HEK293 (cell line): Measurements from ENCODE around the gene NDUFB10.

Experiments
- GLIS2 ChIP-seq: fragments of 450-650 bp; formaldehyde crosslinking; IDR thresholded peaks from 2 replicates; pipeline ENCODE4 v1.5.1; 2016; ENCODE audit warnings: missing biosample characterization, missing genetic modification characterization
- KLF17 ChIP-seq: fragments of 450-650 bp; formaldehyde crosslinking; IDR thresholded peaks from 2 replicates; pipeline ENCODE4 v1.5.1; 2016; ENCODE audit warnings: missing biosample characterization, missing genetic modification characterization
- KLF7 ChIP-seq: fragments of 450-650 bp; formaldehyde crosslinking; IDR thresholded peaks from 2 replicates; pipeline ENCODE4 v1.5.1; 2016; ENCODE audit warnings: missing biosample characterization, missing genetic modification characterization, borderline replicate concordance
- PATZ1 ChIP-seq: fragments of 450-650 bp; formaldehyde crosslinking; IDR thresholded peaks from 2 replicates; pipeline ENCODE4 v1.5.1; 2016; ENCODE audit warnings: missing biosample characterization, missing genetic modification characterization
- SCRT2 ChIP-seq: fragments of 450-650 bp; formaldehyde crosslinking; IDR thresholded peaks from 2 replicates; pipeline ENCODE4 v1.5.1; 2016; ENCODE audit warnings: missing biosample characterization, missing genetic modification characterization
- SP7 ChIP-seq: fragments of 450-650 bp; formaldehyde crosslinking; IDR thresholded peaks from 2 replicates; pipeline ENCODE4 v1.5.1; 2016; ENCODE audit warnings: missing biosample characterization, missing genetic modification characterization
- WT1 ChIP-seq: fragments of 450-650 bp; formaldehyde crosslinking; IDR thresholded peaks from 2 replicates; pipeline ENCODE4 v1.5.1; 2016; ENCODE audit warnings: missing biosample characterization, missing genetic modification characterization
- YY2 ChIP-seq: fragments of 450-650 bp; formaldehyde crosslinking; IDR thresholded peaks from 2 replicates; pipeline ENCODE4 v1.5.1; 2016; ENCODE audit warnings: missing biosample characterization, missing genetic modification characterization
- ZBTB10 ChIP-seq: fragments of 450-650 bp; formaldehyde crosslinking; IDR thresholded peaks from 2 replicates; pipeline ENCODE4 v1.5.1; 2016; ENCODE audit warnings: missing biosample characterization, missing genetic modification characterization
- ZBTB17 ChIP-seq: fragments of 450-650 bp; formaldehyde crosslinking; IDR thresholded peaks from 2 replicates; pipeline ENCODE4 v1.5.1; 2016; ENCODE audit warnings: missing biosample characterization, missing genetic modification characterization
- ZNF2 ChIP-seq: fragments of 450-650 bp; formaldehyde crosslinking; IDR thresholded peaks from 2 replicates; pipeline ENCODE4 v1.5.1; 2016; ENCODE audit warnings: missing biosample characterization, missing genetic modification characterization
- ZNF239 ChIP-seq: fragments of 450-650 bp; formaldehyde crosslinking; IDR thresholded peaks from 2 replicates; pipeline ENCODE4 v1.5.1; 2016; ENCODE audit warnings: missing biosample characterization, missing genetic modification characterization
- ZNF335 ChIP-seq: fragments of 450-650 bp; formaldehyde crosslinking; conservative IDR thresholded peaks from 2 replicates; pipeline ENCODE4 v1.5.1; 2016; ENCODE audit warnings: missing biosample characterization, missing genetic modification characterization
- ZNF600 ChIP-seq: fragments of 450-650 bp; formaldehyde crosslinking; IDR thresholded peaks from 2 replicates; pipeline ENCODE4 v1.5.1; 2016; ENCODE audit warnings: missing biosample characterization, missing genetic modification characterization
- ZNF629 ChIP-seq: fragments of 450-650 bp; formaldehyde crosslinking; IDR thresholded peaks from 2 replicates; pipeline ENCODE4 v1.5.1; 2017; ENCODE audit warnings: missing biosample characterization, missing genetic modification characterization
- ZNF76 ChIP-seq: fragments of 450-650 bp; formaldehyde crosslinking; IDR thresholded peaks from 2 replicates; pipeline ENCODE4; 2016; ENCODE audit warnings: low read depth, missing biosample characterization, missing genetic modification characterization, borderline replicate concordance
- ZSCAN30 ChIP-seq: fragments of 450-650 bp; IDR thresholded peaks from 2 replicates; pipeline ENCODE4 v1.5.1; 2018; ENCODE audit warnings: missing biosample characterization, mild to moderate bottlenecking, missing genetic modification characterization, moderate library complexity
- TF ChIP-seq, protein P1 (sequence below): fragments of 450-650 bp; formaldehyde crosslinking; IDR thresholded peaks from 2 replicates; pipeline ENCODE4 v1.5.1; 2016; ENCODE audit warnings: missing biosample characterization, missing genetic modification characterization, borderline replicate concordance
- TF ChIP-seq, protein P2 (sequence below): fragments of 450-650 bp; formaldehyde crosslinking; IDR thresholded peaks from 2 replicates; pipeline ENCODE4 v1.5.1; 2016; ENCODE audit warnings: missing biosample characterization, missing genetic modification characterization

Gene NDUFB10

GRCh38 chr16:1962161-1963153, 3.1 kb downstream of the NDUFB10 start (continued):
- TF ChIP-seq, protein P1, sequence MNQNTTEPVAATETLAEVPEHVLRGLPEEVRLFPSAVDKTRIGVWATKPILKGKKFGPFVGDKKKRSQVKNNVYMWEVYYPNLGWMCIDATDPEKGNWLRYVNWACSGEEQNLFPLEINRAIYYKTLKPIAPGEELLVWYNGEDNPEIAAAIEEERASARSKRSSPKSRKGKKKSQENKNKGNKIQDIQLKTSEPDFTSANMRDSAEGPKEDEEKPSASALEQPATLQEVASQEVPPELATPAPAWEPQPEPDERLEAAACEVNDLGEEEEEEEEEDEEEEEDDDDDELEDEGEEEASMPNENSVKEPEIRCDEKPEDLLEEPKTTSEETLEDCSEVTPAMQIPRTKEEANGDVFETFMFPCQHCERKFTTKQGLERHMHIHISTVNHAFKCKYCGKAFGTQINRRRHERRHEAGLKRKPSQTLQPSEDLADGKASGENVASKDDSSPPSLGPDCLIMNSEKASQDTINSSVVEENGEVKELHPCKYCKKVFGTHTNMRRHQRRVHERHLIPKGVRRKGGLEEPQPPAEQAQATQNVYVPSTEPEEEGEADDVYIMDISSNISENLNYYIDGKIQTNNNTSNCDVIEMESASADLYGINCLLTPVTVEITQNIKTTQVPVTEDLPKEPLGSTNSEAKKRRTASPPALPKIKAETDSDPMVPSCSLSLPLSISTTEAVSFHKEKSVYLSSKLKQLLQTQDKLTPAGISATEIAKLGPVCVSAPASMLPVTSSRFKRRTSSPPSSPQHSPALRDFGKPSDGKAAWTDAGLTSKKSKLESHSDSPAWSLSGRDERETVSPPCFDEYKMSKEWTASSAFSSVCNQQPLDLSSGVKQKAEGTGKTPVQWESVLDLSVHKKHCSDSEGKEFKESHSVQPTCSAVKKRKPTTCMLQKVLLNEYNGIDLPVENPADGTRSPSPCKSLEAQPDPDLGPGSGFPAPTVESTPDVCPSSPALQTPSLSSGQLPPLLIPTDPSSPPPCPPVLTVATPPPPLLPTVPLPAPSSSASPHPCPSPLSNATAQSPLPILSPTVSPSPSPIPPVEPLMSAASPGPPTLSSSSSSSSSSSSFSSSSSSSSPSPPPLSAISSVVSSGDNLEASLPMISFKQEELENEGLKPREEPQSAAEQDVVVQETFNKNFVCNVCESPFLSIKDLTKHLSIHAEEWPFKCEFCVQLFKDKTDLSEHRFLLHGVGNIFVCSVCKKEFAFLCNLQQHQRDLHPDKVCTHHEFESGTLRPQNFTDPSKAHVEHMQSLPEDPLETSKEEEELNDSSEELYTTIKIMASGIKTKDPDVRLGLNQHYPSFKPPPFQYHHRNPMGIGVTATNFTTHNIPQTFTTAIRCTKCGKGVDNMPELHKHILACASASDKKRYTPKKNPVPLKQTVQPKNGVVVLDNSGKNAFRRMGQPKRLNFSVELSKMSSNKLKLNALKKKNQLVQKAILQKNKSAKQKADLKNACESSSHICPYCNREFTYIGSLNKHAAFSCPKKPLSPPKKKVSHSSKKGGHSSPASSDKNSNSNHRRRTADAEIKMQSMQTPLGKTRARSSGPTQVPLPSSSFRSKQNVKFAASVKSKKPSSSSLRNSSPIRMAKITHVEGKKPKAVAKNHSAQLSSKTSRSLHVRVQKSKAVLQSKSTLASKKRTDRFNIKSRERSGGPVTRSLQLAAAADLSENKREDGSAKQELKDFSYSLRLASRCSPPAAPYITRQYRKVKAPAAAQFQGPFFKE (tag by site-specific recombination), result peak; percentile 91; the same call in 1 of the 2 replicates
- TF ChIP-seq KLF7 (tag by site-specific recombination) (0 out of 2 replicates have a peak, but pooled peaks have one; percentile 17), WT1 (tag by site-specific recombination) (peak; percentile 17; the same call in 1 of the 2 replicates), YY2 (tag by site-specific recombination) (peak; percentile 37; the same call in 1 of the 2 replicates), ZNF629 (tag by site-specific recombination) (peak; percentile 61), SCRT2 (tag by site-specific recombination) (peak; percentile 84), ZNF76 (tag by site-specific recombination) (peak; percentile 49; the same call in 1 of the 2 replicates), ZNF2 (tag by site-specific recombination) (peak; percentile 20; the same call in 1 of the 2 replicates), ZBTB10 (0 out of 2 replicates have a peak, but pooled peaks have one; percentile 13), ZBTB17 (tag by site-specific recombination) (peak; percentile 66), ZNF600 (tag by site-specific recombination) (peak; percentile 80), PATZ1 (tag by site-specific recombination) (peak; percentile 40), KLF17 (tag by site-specific recombination) (peak; percentile 20; the same call in 1 of the 2 replicates), ZSCAN30 (tag by site-specific recombination) (0 out of 2 replicates have a peak, but pooled peaks have one; percentile 17), GLIS2 (peak; percentile 70), SP7 (tag by site-specific recombination) (peak; percentile 41; the same call in 1 of the 2 replicates), ZNF239 (tag by site-specific recombination) (peak; percentile 18; the same call in 1 of the 2 replicates), ZNF335 (tag by site-specific recombination) (peak; percentile 12)
- TF ChIP-seq, protein P2, sequence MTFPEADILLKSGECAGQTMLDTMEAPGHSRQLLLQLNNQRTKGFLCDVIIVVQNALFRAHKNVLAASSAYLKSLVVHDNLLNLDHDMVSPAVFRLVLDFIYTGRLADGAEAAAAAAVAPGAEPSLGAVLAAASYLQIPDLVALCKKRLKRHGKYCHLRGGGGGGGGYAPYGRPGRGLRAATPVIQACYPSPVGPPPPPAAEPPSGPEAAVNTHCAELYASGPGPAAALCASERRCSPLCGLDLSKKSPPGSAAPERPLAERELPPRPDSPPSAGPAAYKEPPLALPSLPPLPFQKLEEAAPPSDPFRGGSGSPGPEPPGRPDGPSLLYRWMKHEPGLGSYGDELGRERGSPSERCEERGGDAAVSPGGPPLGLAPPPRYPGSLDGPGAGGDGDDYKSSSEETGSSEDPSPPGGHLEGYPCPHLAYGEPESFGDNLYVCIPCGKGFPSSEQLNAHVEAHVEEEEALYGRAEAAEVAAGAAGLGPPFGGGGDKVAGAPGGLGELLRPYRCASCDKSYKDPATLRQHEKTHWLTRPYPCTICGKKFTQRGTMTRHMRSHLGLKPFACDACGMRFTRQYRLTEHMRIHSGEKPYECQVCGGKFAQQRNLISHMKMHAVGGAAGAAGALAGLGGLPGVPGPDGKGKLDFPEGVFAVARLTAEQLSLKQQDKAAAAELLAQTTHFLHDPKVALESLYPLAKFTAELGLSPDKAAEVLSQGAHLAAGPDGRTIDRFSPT, result peak; percentile 98
